ENCODE results near the gene LUC7L2.

DNA sequence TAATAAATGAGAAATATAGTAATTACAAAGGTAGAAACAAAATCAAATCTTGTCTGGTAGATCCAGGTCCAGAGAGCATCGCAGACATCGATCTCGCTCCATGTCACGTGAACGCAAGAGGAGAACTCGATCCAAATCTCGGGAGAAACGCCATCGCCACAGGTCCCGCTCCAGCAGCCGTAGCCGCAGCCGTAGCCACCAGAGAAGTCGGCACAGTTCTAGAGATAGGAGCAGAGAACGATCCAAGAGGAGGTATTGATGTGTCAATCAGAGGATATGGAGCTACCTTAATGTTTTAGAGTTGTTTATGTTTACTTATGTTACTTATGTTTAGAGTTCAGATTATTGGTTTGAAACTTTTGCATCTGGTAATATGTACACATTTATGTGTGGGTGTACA is 57.8 kb downstream of the LUC7L2 start:
- no peak for TF ChIP-seq POLR2A (IDR thresholded peaks at IDR 0.05)
- TF ChIP-seq, protein P1, sequence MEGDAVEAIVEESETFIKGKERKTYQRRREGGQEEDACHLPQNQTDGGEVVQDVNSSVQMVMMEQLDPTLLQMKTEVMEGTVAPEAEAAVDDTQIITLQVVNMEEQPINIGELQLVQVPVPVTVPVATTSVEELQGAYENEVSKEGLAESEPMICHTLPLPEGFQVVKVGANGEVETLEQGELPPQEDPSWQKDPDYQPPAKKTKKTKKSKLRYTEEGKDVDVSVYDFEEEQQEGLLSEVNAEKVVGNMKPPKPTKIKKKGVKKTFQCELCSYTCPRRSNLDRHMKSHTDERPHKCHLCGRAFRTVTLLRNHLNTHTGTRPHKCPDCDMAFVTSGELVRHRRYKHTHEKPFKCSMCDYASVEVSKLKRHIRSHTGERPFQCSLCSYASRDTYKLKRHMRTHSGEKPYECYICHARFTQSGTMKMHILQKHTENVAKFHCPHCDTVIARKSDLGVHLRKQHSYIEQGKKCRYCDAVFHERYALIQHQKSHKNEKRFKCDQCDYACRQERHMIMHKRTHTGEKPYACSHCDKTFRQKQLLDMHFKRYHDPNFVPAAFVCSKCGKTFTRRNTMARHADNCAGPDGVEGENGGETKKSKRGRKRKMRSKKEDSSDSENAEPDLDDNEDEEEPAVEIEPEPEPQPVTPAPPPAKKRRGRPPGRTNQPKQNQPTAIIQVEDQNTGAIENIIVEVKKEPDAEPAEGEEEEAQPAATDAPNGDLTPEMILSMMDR (IDR thresholded peaks at IDR 0.05), result no peak
